GM12878 (cell line): Measurements from ENCODE around the gene TSPAN7. TPM values are rescaled to one million over a fixed set of nuclear protein-coding genes. Genes with fewer than 3 reads are reported as not detected.

Experiments used
- ATAC-seq: fragments of 200-7000 bp; cut with Tn5 transposase; 3 replicates; pipeline ENCODE4 v1.9.1; 2020; ENCODE audit warnings: mild to moderate bottlenecking, moderate library complexity
- BruUV-seq: library from RNA; stranded (reverse); fragments of 400-500 nt; replicated peaks from 2 replicates; lab custom pipeline; 2021; lab: Mats Ljungman, UMichigan
- CTCF ChIA-PET: fragments of 300-600 bp; sonication (Branson Sonifier 250); formaldehyde crosslinking; extraction: SDS; loops from one replicate; lab custom pipeline; 2021; ENCODE audit warnings: inconsistent platforms; lab: Yijun Ruan, JAX
- POLR2A ChIA-PET: fragments of 350-600 bp; formaldehyde crosslinking; extraction: SDS; loops from one replicate; lab custom pipeline; 2021; ENCODE audit warnings: inconsistent platforms; lab: Charles Lee
- RAD21 ChIA-PET: fragments of 300-600 bp; sonication (Branson Sonifier 250); formaldehyde crosslinking; loops from one replicate; lab custom pipeline; 2023; ENCODE audit warnings: antibody characterized with exemption; ENCODE audit not compliant: unreplicated experiment; lab: Charles Lee
- SMC1A ChIA-PET: fragments of 300-600 bp; sonication (Branson Sonifier 250); formaldehyde crosslinking; loops from one replicate; lab custom pipeline; 2023; ENCODE audit not compliant: unreplicated experiment, uncharacterized antibody; lab: Charles Lee
- DNase-seq: peaks from one replicate; pipeline ENCODE4 v3.0.0-alpha.2; 2011; ENCODE audit warnings: low read depth, low spot score
- FAIRE-seq: peaks from 3 replicates; lab custom pipeline; 2011; peaks lifted over from hg19 to GRCh38; lab: Jason Lieb, UNC
- H2AFZ ChIP-seq: 2 replicates; pipeline ENCODE4 v1.6.0; 2011; ENCODE audit warnings: low read depth, low read length, control low read depth; ENCODE audit not compliant: control insufficient read depth
- H3K27ac ChIP-seq: 2 replicates; pipeline ENCODE4 v1.5.1; 2011; ENCODE audit warnings: control low read depth; ENCODE audit not compliant: control insufficient read depth, insufficient read depth
- H3K27me3 ChIP-seq, 2 experiments: replicated peaks in 1 of 2; 2 replicates each; pipeline versions ENCODE4 v1.6.0 to v1.6.1; 2011; ENCODE audit warnings: low read length in 1 of 2; ENCODE audit not compliant: control insufficient read depth in 2 of 2, insufficient read depth in 2 of 2
- H3K36me3 ChIP-seq, 2 experiments: 2 replicates each; pipeline ENCODE4 v1.5.1; 2011; ENCODE audit warnings: low read length in 1 of 2; ENCODE audit not compliant: control insufficient read depth in 2 of 2, insufficient read depth in 2 of 2
- H3K4me1 ChIP-seq: 2 replicates; pipeline ENCODE4 v1.6.1; 2011; ENCODE audit warnings: mild to moderate bottlenecking, low read length, moderate library complexity, mixed read lengths; ENCODE audit not compliant: control insufficient read depth, insufficient read depth
- H3K4me2 ChIP-seq: 2 replicates; pipeline ENCODE4 v1.6.0; 2011; ENCODE audit warnings: control low read depth; ENCODE audit not compliant: control insufficient read depth, insufficient read depth
- H3K4me3 ChIP-seq: fragments of 200-600 bp; sonication (generic); 2 replicates; pipeline ENCODE4 v1.5.1; 2016
- H3K79me2 ChIP-seq: 2 replicates; pipeline ENCODE4 v1.6.0; 2011; ENCODE audit warnings: low read length; ENCODE audit not compliant: control insufficient read depth, insufficient read depth
- H3K9ac ChIP-seq: 2 replicates; pipeline ENCODE4 v1.8.0; 2011; ENCODE audit warnings: low read length, control low read depth, mixed read lengths; ENCODE audit not compliant: control insufficient read depth, insufficient read depth
- H3K9me3 ChIP-seq: replicated peaks from 3 replicates; pipeline ENCODE4 v1.5.1; 2011; ENCODE audit warnings: mild to moderate bottlenecking, low read length; ENCODE audit not compliant: control insufficient read depth, insufficient read depth
- H4K20me1 ChIP-seq: 2 replicates; pipeline ENCODE4 v1.6.0; 2011; ENCODE audit not compliant: control insufficient read depth, insufficient read depth
- ATF7 ChIP-seq: fragments of 450-650 bp; IDR thresholded peaks from 2 replicates; pipeline ENCODE4 v1.6.1; 2016; ENCODE audit warnings: low read depth, mild to moderate bottlenecking
- CREM ChIP-seq: IDR thresholded peaks from 2 replicates; pipeline ENCODE4 v1.6.1; 2014; ENCODE audit warnings: antibody characterized with exemption, low read depth
- CTCF ChIP-seq, 3 experiments: IDR thresholded peaks in 2 of 3; conservative IDR thresholded peaks in 1 of 3; 2 replicates each; pipeline ENCODE4 v1.5.1; 2011; ENCODE audit warnings: low read depth in 3 of 3, low read length in 3 of 3, mild to moderate bottlenecking in 3 of 3, control low read depth in 2 of 3, moderate library complexity in 2 of 3, inconsistent platforms in 1 of 3, mixed read lengths in 1 of 3; ENCODE audit not compliant: control insufficient read depth in 2 of 3, insufficient read depth in 1 of 3; ENCODE audit errors: extremely low read depth in 1 of 3
- MTA3 ChIP-seq: IDR thresholded peaks from 2 replicates; pipeline ENCODE4 v1.6.1; 2012; ENCODE audit warnings: low read length, inconsistent platforms, borderline replicate concordance
- NFYB ChIP-seq: IDR thresholded peaks from 2 replicates; pipeline ENCODE4 v1.6.1; 2011; ENCODE audit warnings: low read depth, mild to moderate bottlenecking, low read length, improper control_type of control experiment, moderate library complexity; ENCODE audit not compliant: insufficient read depth
- PKNOX1 ChIP-seq: fragments of 450-650 bp; IDR thresholded peaks from 2 replicates; pipeline ENCODE4 v1.6.1; 2016; ENCODE audit warnings: mild to moderate bottlenecking
- PML ChIP-seq: IDR thresholded peaks from 2 replicates; pipeline ENCODE4 v1.6.1; 2012; ENCODE audit warnings: low read length, inconsistent platforms
- POLR2AphosphoS2 ChIP-seq: IDR thresholded peaks from 2 replicates; pipeline ENCODE4 v1.6.1; 2011; ENCODE audit warnings: low read depth, mild to moderate bottlenecking, low read length, improper control_type of control experiment, moderate library complexity
- STAT1 ChIP-seq: fragments of 450-650 bp; conservative IDR thresholded peaks from 2 replicates; pipeline ENCODE4 v1.6.1; 2014; ENCODE audit warnings: antibody characterized with exemption, mild to moderate bottlenecking
- SUZ12 ChIP-seq: fragments of 200-600 bp; sonication (generic); IDR thresholded peaks from one replicate; pipeline ENCODE4 v1.6.1; 2018; ENCODE audit warnings: antibody characterized with exemption, mild to moderate bottlenecking; ENCODE audit not compliant: unreplicated experiment
- TCF3 ChIP-seq: IDR thresholded peaks from 2 replicates; pipeline ENCODE4 v1.6.1; 2012; ENCODE audit warnings: low read depth, mild to moderate bottlenecking, low read length, borderline replicate concordance; ENCODE audit not compliant: insufficient read depth
- USF2 ChIP-seq: IDR thresholded peaks from 2 replicates; pipeline ENCODE4 v1.6.1; 2011; ENCODE audit warnings: low read depth, low read length, improper control_type of control experiment, borderline replicate concordance
- ZNF622 ChIP-seq: fragments of 450-650 bp; IDR thresholded peaks from 2 replicates; pipeline ENCODE4 v1.6.1; 2017; ENCODE audit warnings: mild to moderate bottlenecking, inconsistent platforms
- WGBS: methylation state at CpG from one replicate; pipeline ENCODE4 v1.1.6; 2016; ENCODE audit warnings: low lambda C conversion rate; ENCODE audit not compliant: insufficient replicate concordance, insufficient coverage; ENCODE audit errors: missing lambda C conversion rate; 5-methylcytosine and 5-hydroxymethylcytosine counted together
- in situ Hi-C: fragments of 300-500 bp; cut with MboI; formaldehyde crosslinking; loops from 9 replicates; pipeline ENCODE4 v1.14.3; 2018; ENCODE audit warnings: mixed read lengths
- intact Hi-C: fragments of 100-400 bp; cut with micrococcal nuclease; formaldehyde crosslinking; loops from one replicate; pipeline ENCODE4 v1.14.2; 2022; ENCODE audit not compliant: unreplicated experiment
- polyA plus RNA-seq, 11 experiments: library from polyadenylated mRNA; depleted of rRNA in 4 of 11; unstranded in 6 of 11; stranded (reverse) in 5 of 11; fragments of >200 nt; fragmentation: Nextera tagmentation in 4 of 11; fragmentation: Illumina TruSeq in 1 of 11; extraction: Ambion mirVana in 4 of 11; extraction: Trizol in 1 of 11; gene quantifications; 1 replicate in 1 of 11; 2 replicates in 10 of 11; pipeline versions ENCODE4 v1.2.1 to v1.2.3, GENCODE V29; 2011 to 2016; ENCODE audit warnings: inconsistent platforms in 2 of 11, missing spikeins in 2 of 11, low read depth in 1 of 11
- total RNA-seq, 4 experiments: library from RNA; depleted of rRNA in 3 of 4; stranded (reverse); fragments of >200 nt in 3 of 4; fragmentation: Illumina TruSeq in 1 of 4; extraction: Trizol in 1 of 4; gene quantifications; 2 replicates each; pipeline versions ENCODE4 v1.2.1 to v1.2.3, GENCODE V29; 2013 to 2021

Gene TSPAN7
- total and polyA plus RNA-seq, 10 of the 15 experiments (the other 5 are each of a cell fraction or from before 2014, with no cell fraction given): 0.04 to 0.77 (median 0.14) TPM; not detected in 4

GRCh38 chrX:38679695-38680094 lies 118.4 kb downstream of the TSPAN7 start (continued):
- TF ChIP-seq MTA3: no peak

- CTCF ChIA-PET: interaction anchor here (0.6 kb wide), 1 partner anchor 33 kb away, joined by 3 read pairs; no protein-coding TSS in a partner anchor
- Histone ChIP-seq H3K79me2 (no peaks in the 10 kb centered on the region), H3K4me1 (no peaks in the 10 kb centered on the region), H4K20me1 (no peaks in the 10 kb centered on the region), H3K27ac (no peak overlapping the region), H3K9ac (no peak overlapping the region), H3K4me3 (no peak overlapping the region), H3K36me3 (no peaks in the 10 kb centered on the region), H3K27me3 (no peaks in the 10 kb centered on the region; a peak in 2 of 4 replicates), H3K9me3 (no peaks in the 10 kb centered on the region), H3K4me2 (no peak overlapping the region), H2AFZ (no peak overlapping the region)
- no peak for ATAC-seq
- WGBS: 2% methylated on average over 2 of the region's 2 CpGs
- RAD21 ChIA-PET: no interaction called here
- in situ Hi-C loops (no loop called here), intact Hi-C loops (no loop called here)
- no peak for DNase-seq
- FAIRE-seq: no peak
- SMC1A ChIA-PET: no interaction called here
- no TSS peak for BruUV-seq
- POLR2A ChIA-PET: no interaction called here
- TF ChIP-seq SUZ12: no peak
- no peak for TF ChIP-seq NFYB
- TF ChIP-seq USF2: no peak
- no peak for TF ChIP-seq TCF3
These were observed 120.8 kb downstream of the TSPAN7 start for GRCh38 chrX:38682095-38682494.

- SMC1A ChIA-PET: no interaction called here
- in situ Hi-C loops: no loop called here
- no peaks in the 10 kb centered on the region for H3K36me3 ChIP-seq
- no peak overlapping the region for H3K27ac ChIP-seq
- no peak overlapping the region for H2AFZ ChIP-seq
- POLR2A ChIA-PET: no interaction called here
- H3K9me3 ChIP-seq: no peaks in the 10 kb centered on the region
- ATAC-seq: no peak
- no peaks in the 10 kb centered on the region for H4K20me1 ChIP-seq
- no peaks in the 10 kb centered on the region for H3K4me1 ChIP-seq
- no peaks in the 10 kb centered on the region; a peak in 2 of 4 replicates for H3K27me3 ChIP-seq
- CTCF ChIA-PET: no interaction called here
- intact Hi-C loops: no loop called here
- H3K4me2 ChIP-seq: no peak overlapping the region
- RAD21 ChIA-PET: no interaction called here
- BruUV-seq: no TSS peak
- H3K4me3 ChIP-seq: no peak overlapping the region
- no peak for DNase-seq
- H3K79me2 ChIP-seq: no peaks in the 10 kb centered on the region
- no peak for FAIRE-seq
- no peak overlapping the region for H3K9ac ChIP-seq
- TF ChIP-seq PML (no peak), STAT1 (no peak), NFYB (no peak), ATF7 (no peak), POLR2AphosphoS2 (no peak), ZNF622 (no peak), PKNOX1 (no peak), CREM (no peak), CTCF (IDR thresholded peaks at IDR 0.05 in 2 of 3, conservative IDR thresholded peaks at IDR 0.05 in 1 of 3; ENCODE audit: control insufficient read depth in 2 of 3, extremely low read depth in 1 of 3, insufficient read depth in 1 of 3, low read depth in 3 of 3, low read length in 3 of 3) (no peak)
These were observed 131.6 kb downstream of the TSPAN7 start for GRCh38 chrX:38692961-38693360.
